Epithelial cell of esophagus (primary cell): ENCODE measurements around the gene LMO7.

Source experiments
- DNase-seq: peaks from one replicate; pipeline ENCODE4 v3.0.0; 2010; ENCODE audit warnings: low read depth
- H3K4me3 ChIP-seq: 2 replicates; pipeline ENCODE4 v1.5.1; 2011; ENCODE audit warnings: mild to moderate bottlenecking, low read length, control low read depth
- CTCF ChIP-seq: IDR thresholded peaks from 2 replicates; pipeline ENCODE4 v1.5.1; 2011; ENCODE audit warnings: low read depth, mild to moderate bottlenecking, low read length, control low read depth, inconsistent platforms; ENCODE audit not compliant: insufficient read depth; ENCODE audit errors: missing control alignments

The LMO7 gene

GRCh38 chr13:75855847-75856246, 219.7 kb downstream of the LMO7 start:
- no peak overlapping the region for H3K4me3 ChIP-seq
- peak; percentile 41 for DNase-seq
- TF ChIP-seq CTCF, result no peak

GRCh38 chr13:75857291-75857690, 221.2 kb downstream of the LMO7 start:
- DNase-seq, result no peak
- no peak for TF ChIP-seq CTCF
- H3K4me3 ChIP-seq, result no peak overlapping the region

GRCh38 chr13:75860935-75861334, 224.8 kb downstream of the LMO7 start:
- no peak overlapping the region for H3K4me3 ChIP-seq
- peak; percentile 58 for DNase-seq
- no peak for TF ChIP-seq CTCF

GRCh38 chr13:75861786-75862185, 225.7 kb downstream of the LMO7 start:
- no peak overlapping the region for H3K4me3 ChIP-seq
- DNase-seq, result no peak
- TF ChIP-seq CTCF, result no peak

GRCh38 chr13:75864718-75865117, 228.6 kb downstream of the LMO7 start:
- peak; percentile 88 for DNase-seq
- H3K4me3 ChIP-seq, result no peak overlapping the region
- TF ChIP-seq CTCF, result no peak

- H3K4me3 ChIP-seq, result no peak overlapping the region
- TF ChIP-seq CTCF, result no peak
- DNase-seq, result no peak
These were observed 231.4 kb downstream of the LMO7 start for GRCh38 chr13:75867379-75868117.

- TF ChIP-seq CTCF, result no peak
- no peak overlapping the region for H3K4me3 ChIP-seq
- no peak for DNase-seq
These were observed 233.9 kb downstream of the LMO7 start for GRCh38 chr13:75869981-75870380.
